ENCODE measurements around the gene ZNF845.
"Not testable (repeated sequence)": the region's sequence is repeated elsewhere in the genome, so short reads cannot be mapped to it uniquely, and the experiment has no call there.

The ZNF845 gene

DNA sequence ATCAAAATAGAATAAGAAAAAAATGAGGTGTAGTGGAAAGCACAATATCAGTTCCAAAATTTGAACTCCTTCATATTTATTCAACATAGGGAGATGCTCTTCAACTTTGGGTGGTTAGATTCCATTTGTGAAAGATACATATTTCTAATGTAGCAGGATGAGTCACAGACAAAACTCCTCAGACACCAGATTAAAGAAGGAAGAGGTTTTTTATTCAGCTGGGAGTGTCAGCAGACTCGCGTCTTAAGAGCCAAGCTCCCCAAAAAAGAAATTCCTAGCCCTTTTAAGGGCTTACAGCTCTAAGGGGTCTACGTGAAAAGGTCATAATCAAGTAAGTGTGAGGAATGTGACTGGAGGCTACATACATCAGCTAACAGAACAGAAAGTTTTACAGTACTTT lies 54.6 kb downstream of the ZNF845 start:
- DNase-seq = no peak

DNA sequence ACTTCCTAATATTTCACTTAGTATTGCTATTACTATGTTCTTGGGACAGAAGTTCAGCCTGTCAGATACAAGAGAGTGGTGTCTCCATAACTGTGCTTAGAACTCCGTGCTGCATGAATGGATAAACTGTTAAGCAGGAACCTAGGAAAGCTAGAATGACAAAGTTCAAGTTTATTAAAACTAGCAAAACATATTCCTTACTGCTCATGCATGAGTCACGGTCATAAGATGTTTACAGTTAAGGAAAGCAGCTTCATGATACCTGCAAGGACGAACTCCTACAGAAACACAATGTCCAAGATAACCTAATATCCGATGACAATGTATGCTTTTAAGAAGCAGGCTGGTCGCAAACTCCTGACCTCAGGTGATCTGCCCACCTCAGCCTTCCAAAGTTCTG lies 55.4 kb downstream of the ZNF845 start:
- DNase-seq = no peak

DNA sequence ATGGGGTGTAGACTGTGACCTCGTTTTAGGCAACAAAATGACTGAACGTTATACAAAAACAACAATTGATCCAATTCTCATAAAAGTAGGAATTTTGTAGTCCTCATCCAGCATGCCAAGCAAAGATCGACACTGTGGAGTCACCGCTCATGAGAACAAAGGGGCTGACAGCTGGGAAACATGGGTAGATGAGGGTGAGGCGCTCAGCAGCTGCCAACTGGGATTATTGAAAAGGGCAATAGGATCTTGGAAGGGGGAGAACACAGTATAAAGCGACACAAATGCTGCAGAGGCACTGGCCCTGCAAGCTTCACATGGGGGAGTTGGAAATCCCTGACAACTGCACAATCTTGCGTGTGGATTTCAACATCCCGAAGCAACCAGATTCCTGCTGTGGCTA lies 56.0 kb downstream of the ZNF845 start:
- no peak for DNase-seq

DNA sequence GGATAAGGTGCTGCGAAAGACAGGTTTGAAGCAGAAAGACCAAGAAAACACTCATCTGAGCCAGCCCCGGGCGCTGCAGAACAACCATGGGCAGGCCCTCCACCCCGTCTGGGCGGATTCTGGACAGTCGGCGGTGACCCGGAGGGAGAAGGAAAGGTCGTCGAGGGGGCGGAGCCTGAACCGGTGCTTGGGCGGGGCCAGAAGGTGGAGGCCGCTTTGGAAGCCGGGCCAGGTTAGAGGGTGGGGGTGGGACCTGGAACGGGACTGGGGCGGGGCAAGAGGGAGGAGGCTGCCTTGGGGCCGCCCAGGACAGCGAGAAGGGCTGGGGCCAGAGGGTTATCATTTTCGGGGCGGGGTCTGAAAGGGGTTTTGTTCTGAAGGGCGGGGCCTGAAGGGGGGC lies 56.4 kb downstream of the ZNF845 start:
- no peak for DNase-seq

DNA sequence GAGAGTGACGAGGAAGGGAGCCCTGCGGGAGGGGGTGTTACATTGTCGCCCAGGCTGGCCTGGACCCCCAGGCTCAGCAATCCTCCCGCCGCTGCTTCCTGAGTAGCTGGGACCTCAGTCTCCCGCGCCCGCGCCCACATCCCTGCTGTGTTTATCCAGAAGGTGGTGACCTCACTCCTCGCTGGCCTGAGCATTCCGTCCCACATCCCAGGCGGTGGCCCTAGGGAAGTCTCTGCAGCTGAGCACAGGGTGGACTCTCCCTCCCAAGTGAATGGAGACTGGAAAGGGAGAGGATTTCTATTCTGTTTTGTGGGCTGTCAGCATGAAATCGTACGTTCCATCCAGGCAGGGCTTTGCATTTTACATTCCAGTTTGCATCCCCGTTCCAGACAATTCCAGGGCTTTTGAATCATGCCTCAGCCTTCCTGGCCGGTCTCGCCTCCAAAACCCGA lies 61.0 kb downstream of the ZNF845 start:
- no peak for DNase-seq

DNA sequence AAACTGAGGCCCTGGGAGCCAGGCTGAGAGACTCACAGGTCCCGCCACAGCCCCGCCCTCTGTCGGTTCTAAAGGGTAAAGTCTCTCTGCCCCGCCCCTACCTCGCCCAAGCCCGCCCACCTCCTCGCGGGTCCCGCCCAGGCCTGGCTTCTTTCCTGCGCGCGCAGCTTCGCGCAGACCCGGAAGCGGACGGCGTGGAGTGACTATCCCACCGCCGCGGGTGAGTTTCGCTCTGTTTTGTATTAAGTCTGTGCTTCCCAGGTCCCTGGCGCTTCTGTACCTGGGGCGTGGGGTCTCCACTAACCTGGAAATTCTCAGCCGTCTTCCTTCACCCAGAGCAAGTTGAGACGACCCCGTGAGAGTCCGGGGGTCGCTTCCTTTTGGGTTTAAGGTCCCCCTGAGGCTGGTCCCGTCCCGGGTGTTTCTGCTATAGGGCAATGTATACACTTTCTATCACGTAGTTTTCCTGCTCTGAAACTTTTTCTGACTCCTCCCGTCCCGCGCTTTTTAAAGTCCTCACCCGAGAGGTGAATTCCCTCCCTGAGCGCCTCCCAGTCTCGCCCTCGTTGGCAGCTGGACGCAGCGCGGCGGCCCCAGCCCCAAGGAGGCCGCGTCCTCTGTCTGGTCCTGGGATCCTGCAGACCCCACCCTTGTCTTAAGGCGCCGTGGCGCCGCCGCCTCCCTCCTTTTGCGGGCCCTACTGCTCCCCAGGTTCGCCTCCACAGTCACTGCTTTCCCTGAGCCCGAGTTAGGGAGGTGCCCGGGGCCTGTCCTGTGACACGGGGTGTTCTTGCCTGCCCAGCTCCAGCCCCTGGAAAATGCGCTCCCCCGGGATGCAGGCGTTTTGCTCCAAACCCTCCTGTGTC lies 61.7 kb downstream of the ZNF845 start, which contains the start of gene ZNF765:
TSS of gene ZNF765 (plus strand) at position 176 of the 866 bp plus-strand sequence. CDS start 2,867 bp downstream, outside the sequence.
- DNase-seq = peak; percentile 69 to 84

DNA sequence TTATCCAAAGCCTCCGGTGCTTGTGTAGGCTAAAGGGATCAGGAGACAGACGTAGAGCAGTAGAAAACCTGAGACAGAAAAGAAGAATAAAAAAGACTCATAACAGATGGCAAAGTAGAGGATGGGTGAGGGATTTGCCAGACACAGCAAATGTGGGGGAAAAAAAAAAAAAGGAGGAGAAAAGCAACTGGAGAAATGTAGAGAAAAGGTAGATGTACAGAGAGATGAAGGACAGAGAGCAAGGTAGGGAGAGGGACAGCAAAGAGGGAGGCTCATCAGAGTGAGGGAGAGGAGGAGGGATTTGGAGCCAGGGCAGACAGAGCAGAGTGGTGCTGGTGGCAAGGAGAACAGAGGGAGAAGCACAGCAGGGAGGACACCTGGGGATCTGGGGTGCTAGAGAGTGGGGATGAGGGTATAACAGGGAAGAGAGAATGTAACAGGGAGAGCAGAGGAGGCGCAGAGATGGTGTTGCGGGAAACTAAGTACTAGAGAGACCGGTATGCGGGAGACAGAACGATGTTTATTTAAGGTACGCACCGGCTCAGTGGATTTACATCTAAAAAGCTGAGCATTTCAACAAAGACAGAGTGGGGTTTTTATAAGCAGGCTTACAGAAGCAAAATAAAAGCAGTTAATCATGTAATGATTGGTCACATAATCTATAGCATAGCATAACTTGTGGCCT lies 62.4 kb downstream of the ZNF845 start:
- not testable (repeated sequence) for DNase-seq

DNA sequence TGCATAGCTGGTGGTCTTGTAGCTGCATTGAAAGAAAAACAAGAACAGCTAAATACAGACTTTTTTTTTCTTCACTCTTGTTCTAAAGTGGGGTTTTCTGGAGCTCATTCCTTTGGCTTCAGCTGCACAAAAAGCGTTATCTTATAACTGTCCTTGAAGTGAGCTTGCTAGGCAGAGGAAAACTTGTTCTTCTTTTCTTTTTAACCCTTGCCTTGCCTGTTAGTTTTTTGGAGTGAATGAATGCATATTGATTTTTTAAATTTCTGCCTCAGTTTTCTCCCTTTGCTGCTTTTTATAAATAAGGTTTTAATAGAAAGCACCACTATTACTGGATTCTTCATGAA lies 62.9 kb downstream of the ZNF845 start:
- DNase-seq = no peak

DNA sequence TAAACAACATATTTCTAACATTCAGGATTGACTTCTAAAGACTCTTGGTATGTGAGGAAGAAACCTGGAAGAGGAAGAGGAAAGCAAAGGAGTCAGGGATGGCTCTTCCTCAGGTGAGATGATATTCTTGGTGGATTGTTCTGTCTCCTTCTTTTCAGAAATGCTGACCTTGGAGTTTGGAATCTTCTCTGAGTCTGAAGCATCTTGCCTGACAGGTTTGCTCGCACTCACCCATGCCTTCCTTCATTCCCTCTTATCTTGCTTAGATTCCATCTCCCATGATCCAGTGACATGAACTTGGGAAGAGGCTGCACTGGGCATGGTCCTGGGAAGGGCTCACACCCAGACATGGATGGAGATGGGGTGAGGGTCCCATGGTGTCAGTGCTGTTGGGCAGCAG lies 64.4 kb downstream of the ZNF845 start:
- DNase-seq = not testable (repeated sequence)

Measured in NCI-H187 (cell line).